Measurements from ENCODE around the gene PSMA5.

DNA sequence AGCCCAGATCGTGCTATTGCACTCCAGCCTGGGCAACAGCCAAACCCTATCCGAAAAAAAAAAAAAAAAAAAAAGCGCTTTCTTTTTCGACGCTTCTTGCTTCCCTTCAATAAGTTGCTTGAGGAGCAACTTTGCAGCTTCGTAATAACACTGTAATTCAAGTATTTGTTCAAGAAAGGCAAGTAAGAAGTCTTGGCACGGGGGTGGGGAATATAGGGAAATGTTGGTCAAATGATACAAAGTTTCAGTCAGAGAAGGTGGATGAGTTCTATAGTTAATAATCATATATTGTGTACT lies 871 bp upstream of the PSMA5 start:
- TF ChIP-seq, protein P1, sequence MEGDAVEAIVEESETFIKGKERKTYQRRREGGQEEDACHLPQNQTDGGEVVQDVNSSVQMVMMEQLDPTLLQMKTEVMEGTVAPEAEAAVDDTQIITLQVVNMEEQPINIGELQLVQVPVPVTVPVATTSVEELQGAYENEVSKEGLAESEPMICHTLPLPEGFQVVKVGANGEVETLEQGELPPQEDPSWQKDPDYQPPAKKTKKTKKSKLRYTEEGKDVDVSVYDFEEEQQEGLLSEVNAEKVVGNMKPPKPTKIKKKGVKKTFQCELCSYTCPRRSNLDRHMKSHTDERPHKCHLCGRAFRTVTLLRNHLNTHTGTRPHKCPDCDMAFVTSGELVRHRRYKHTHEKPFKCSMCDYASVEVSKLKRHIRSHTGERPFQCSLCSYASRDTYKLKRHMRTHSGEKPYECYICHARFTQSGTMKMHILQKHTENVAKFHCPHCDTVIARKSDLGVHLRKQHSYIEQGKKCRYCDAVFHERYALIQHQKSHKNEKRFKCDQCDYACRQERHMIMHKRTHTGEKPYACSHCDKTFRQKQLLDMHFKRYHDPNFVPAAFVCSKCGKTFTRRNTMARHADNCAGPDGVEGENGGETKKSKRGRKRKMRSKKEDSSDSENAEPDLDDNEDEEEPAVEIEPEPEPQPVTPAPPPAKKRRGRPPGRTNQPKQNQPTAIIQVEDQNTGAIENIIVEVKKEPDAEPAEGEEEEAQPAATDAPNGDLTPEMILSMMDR (IDR thresholded peaks at IDR 0.05) = no peak
- TF ChIP-seq POLR2A (IDR thresholded peaks at IDR 0.05) (no peak), POLR2AphosphoS5 (IDR thresholded peaks at IDR 0.05) (no peak)

Measured in suprapubic skin (tissue), 4 donors.